ENCODE results near the gene TRIOBP.

TRIOBP gene

GRCh38 chr22:37654563-37655251 lies 42.1 kb upstream of the TRIOBP start (continued):
- TF ChIP-seq ZNF747 (tag by site-specific recombination; IDR thresholded peaks at IDR 0.05): no peak
- TF ChIP-seq ZNF629 (tag by site-specific recombination; IDR thresholded peaks at IDR 0.05): no peak
- no peak for TF ChIP-seq ZNF645 (tag by site-specific recombination; IDR thresholded peaks at IDR 0.05)
- TF ChIP-seq ZNF10 (tag by site-specific recombination; IDR thresholded peaks at IDR 0.05): no peak
- TF ChIP-seq ZBTB6 (tag by site-specific recombination; IDR thresholded peaks at IDR 0.05): no peak
- TF ChIP-seq ZNF398 (tag by site-specific recombination; IDR thresholded peaks at IDR 0.05): no peak
- TF ChIP-seq ZNF677 (tag by site-specific recombination; IDR thresholded peaks at IDR 0.05): no peak
- no peak for TF ChIP-seq BCL11A (tag by site-specific recombination; IDR thresholded peaks at IDR 0.05; ENCODE audit: low read depth)
- no peak for TF ChIP-seq ZNF585B (tag by site-specific recombination; IDR thresholded peaks at IDR 0.05)

- ChIA-PET CTCF (interaction anchor here (0.7 to 6.8 kb wide), 2 partner anchors 12 to 33 kb away, joined by 3 to 138 read pairs; no protein-coding TSS in a partner anchor), POLR2A (interaction anchor here (0.6 kb wide), 1 partner anchor 153 kb away, joined by 5 read pairs; the partner anchor contains the start of gene GCAT)
- Histone ChIP-seq H3K27ac (ENCODE audit: extremely low read depth, low read depth, low read length) (no peak overlapping the region), H3K36me3 (ENCODE audit: control insufficient read depth in 2 of 2, insufficient read depth in 1 of 2, low read length in 2 of 2) (peaks cover 5 to 39% of the 10 kb centered on the region in 2 experiments; a peak in 2 of 3 replicates), H3K4me1 (ENCODE audit: control insufficient read depth, insufficient read depth, low read length) (peaks cover 1% of the 10 kb centered on the region; the same call in 1 of the 2 replicates), H3K4me3 (ENCODE audit: low read depth, low read length) (no peak overlapping the region), H3K9me3 (ENCODE audit: control insufficient read depth, insufficient read depth, low read depth, low read length) (no peaks in the 10 kb centered on the region)
- TF ChIP-seq ZNF37A (tag by site-specific recombination; IDR thresholded peaks at IDR 0.05) (no peak), ZNF660 (tag by site-specific recombination; IDR thresholded peaks at IDR 0.05) (no peak), PRDM4 (tag by site-specific recombination; IDR thresholded peaks at IDR 0.05) (no peak), ZNF416 (tag by site-specific recombination; IDR thresholded peaks at IDR 0.05) (no peak), ZNF157 (tag by site-specific recombination; IDR thresholded peaks at IDR 0.05) (no peak), ZNF354C (tag by site-specific recombination; IDR thresholded peaks at IDR 0.05; ENCODE audit: borderline replicate concordance, low read depth) (no peak), SCRT1 (tag by site-specific recombination; IDR thresholded peaks at IDR 0.05; ENCODE audit: borderline replicate concordance) (no peak), ZNF10 (tag by site-specific recombination; IDR thresholded peaks at IDR 0.05) (no peak), ZSCAN4 (tag by site-specific recombination; IDR thresholded peaks at IDR 0.05) (no peak), ZNF184 (tag by site-specific recombination; IDR thresholded peaks at IDR 0.05) (no peak), ZFHX2 (tag by site-specific recombination; conservative IDR thresholded peaks at IDR 0.05) (no peak), ZNF48 (tag by site-specific recombination; IDR thresholded peaks at IDR 0.05) (no peak), ZNF518A (tag by site-specific recombination; conservative IDR thresholded peaks at IDR 0.05; ENCODE audit: low read depth) (no peak)
Measured at GRCh38 chr22:37655252-37655563, 41.6 kb upstream of the TRIOBP start.

Data from HEK293 (cell line).